Osteocyte (in vitro differentiated cells): ENCODE results near the gene AKNA. TPM values are rescaled to one million over a fixed set of nuclear protein-coding genes. Genes with fewer than 3 reads are reported as not detected.

Experiments
- DNase-seq: peaks from one replicate; pipeline ENCODE4 v3.0.0; 2021; ENCODE audit warnings: mixed read lengths; ENCODE audit not compliant: unreplicated experiment; ENCODE audit errors: extremely low spot score
- H3K27ac Mint-ChIP-seq: one replicate; pipeline ENCODE4 v1.8.0; 2021; ENCODE audit warnings: mild to moderate bottlenecking, mixed read lengths; ENCODE audit not compliant: unreplicated experiment
- H3K27me3 Mint-ChIP-seq: one replicate; pipeline ENCODE4 v1.8.0; 2021; ENCODE audit warnings: mixed read lengths; ENCODE audit not compliant: unreplicated experiment
- H3K36me3 Mint-ChIP-seq: one replicate; pipeline ENCODE4 v1.8.0; 2021; ENCODE audit warnings: mixed read lengths; ENCODE audit not compliant: unreplicated experiment
- H3K4me1 Mint-ChIP-seq: one replicate; pipeline ENCODE4 v1.8.0; 2021; ENCODE audit warnings: mixed read lengths; ENCODE audit not compliant: unreplicated experiment
- H3K4me3 Mint-ChIP-seq: one replicate; pipeline ENCODE4 v1.8.0; 2021; ENCODE audit warnings: mild to moderate bottlenecking, moderate library complexity, mixed read lengths; ENCODE audit not compliant: unreplicated experiment
- H3K9me3 Mint-ChIP-seq: one replicate; pipeline ENCODE4 v1.8.0; 2021; ENCODE audit warnings: mixed read lengths; ENCODE audit not compliant: unreplicated experiment
- CTCF ChIP-seq: fragments of 200-600 bp; sonication (generic); IDR thresholded peaks from 2 replicates; pipeline ENCODE4 v1.5.0; 2021; ENCODE audit warnings: antibody characterized with exemption, mild to moderate bottlenecking, moderate library complexity
- total RNA-seq: library from RNA; stranded (reverse); gene quantifications from 2 replicates; pipeline ENCODE4 v1.2.1, GENCODE V29; 2021

AKNA gene
- total RNA-seq, 1 donor from 2014 or later: 36.0 TPM

GRCh38 chr9:114403153-114403756 lies 15.5 kb upstream of the AKNA start:
- Mint-ChIP-seq H3K4me1 (no peaks in the 10 kb centered on the region), H3K4me3 (no peak overlapping the region), H3K9me3 (no peaks in the 10 kb centered on the region), H3K27me3 (no peaks in the 10 kb centered on the region), H3K36me3 (peaks cover 2% of the 10 kb centered on the region), H3K27ac (no peak overlapping the region)
- no peak for TF ChIP-seq CTCF
- DNase-seq: no peak

GRCh38 chr9:114401344-114401743 lies 13.6 kb upstream of the AKNA start:
- H3K4me3 Mint-ChIP-seq: no peak overlapping the region
- no peak for DNase-seq
- H3K4me1 Mint-ChIP-seq: peaks cover 14% of the 10 kb centered on the region
- peaks cover 2% of the 10 kb centered on the region for H3K36me3 Mint-ChIP-seq
- no peak overlapping the region for H3K27ac Mint-ChIP-seq
- no peaks in the 10 kb centered on the region for H3K27me3 Mint-ChIP-seq
- no peak for TF ChIP-seq CTCF
- H3K9me3 Mint-ChIP-seq: no peaks in the 10 kb centered on the region

GRCh38 chr9:114400772-114401171 lies 13.0 kb upstream of the AKNA start:
- Mint-ChIP-seq H3K27ac (no peak overlapping the region), H3K27me3 (no peaks in the 10 kb centered on the region), H3K9me3 (no peaks in the 10 kb centered on the region), H3K4me3 (no peak overlapping the region), H3K36me3 (peaks cover 2% of the 10 kb centered on the region), H3K4me1 (peaks cover 19% of the 10 kb centered on the region)
- TF ChIP-seq CTCF: no peak
- DNase-seq: no peak

- no peaks in the 10 kb centered on the region for H3K9me3 Mint-ChIP-seq
- H3K36me3 Mint-ChIP-seq: peaks cover 2% of the 10 kb centered on the region
- no peak for DNase-seq
- H3K27ac Mint-ChIP-seq: no peak overlapping the region
- no peak overlapping the region for H3K4me3 Mint-ChIP-seq
- peaks cover 25% of the 10 kb centered on the region for H3K4me1 Mint-ChIP-seq
- no peak for TF ChIP-seq CTCF
- H3K27me3 Mint-ChIP-seq: no peaks in the 10 kb centered on the region
These were observed 12.4 kb upstream of the AKNA start for GRCh38 chr9:114400219-114400618.

GRCh38 chr9:114399381-114399780 lies 11.6 kb upstream of the AKNA start:
- H3K27me3 Mint-ChIP-seq: no peaks in the 10 kb centered on the region
- no peak for DNase-seq
- no peak for TF ChIP-seq CTCF
- no peaks in the 10 kb centered on the region for H3K9me3 Mint-ChIP-seq
- no peak overlapping the region for H3K4me3 Mint-ChIP-seq
- H3K36me3 Mint-ChIP-seq: peaks cover 2% of the 10 kb centered on the region
- peaks cover 28% of the 10 kb centered on the region for H3K4me1 Mint-ChIP-seq
- H3K27ac Mint-ChIP-seq: no peak overlapping the region
